Activated T-cell treated with anti-CD3 and anti-CD28 coated beads, Interleukin-2, amount 50 U/mL, for 24 hours (primary cell): Measurements from ENCODE around the gene RAET1E.
"Not testable (repeated sequence)": the region's sequence is repeated elsewhere in the genome, so short reads cannot be mapped to it uniquely, and the experiment has no call there.

ENCODE experiments used
- DNase-seq: peaks from one replicate; pipeline ENCODE4 v3.0.0-alpha.2; 2020
- H3K27ac Mint-ChIP-seq: 2 replicates; pipeline ENCODE4 v1.8.0; 2020; ENCODE audit warnings: mild to moderate bottlenecking, mixed read lengths
- H3K27me3 Mint-ChIP-seq: 2 replicates; pipeline ENCODE4 v1.8.0; 2020; ENCODE audit warnings: mixed read lengths
- H3K36me3 Mint-ChIP-seq: 2 replicates; pipeline ENCODE4 v1.8.0; 2020; ENCODE audit warnings: low read depth, mixed read lengths
- H3K4me1 Mint-ChIP-seq: 2 replicates; pipeline ENCODE4 v1.8.0; 2020; ENCODE audit warnings: low read depth, mixed read lengths
- H3K4me3 Mint-ChIP-seq: 2 replicates; pipeline ENCODE4 v1.8.0; 2020; ENCODE audit warnings: mild to moderate bottlenecking, moderate library complexity, mixed read lengths
- H3K9me3 Mint-ChIP-seq: 2 replicates; pipeline ENCODE4 v1.8.0; 2020; ENCODE audit warnings: mixed read lengths

RAET1E gene

DNA sequence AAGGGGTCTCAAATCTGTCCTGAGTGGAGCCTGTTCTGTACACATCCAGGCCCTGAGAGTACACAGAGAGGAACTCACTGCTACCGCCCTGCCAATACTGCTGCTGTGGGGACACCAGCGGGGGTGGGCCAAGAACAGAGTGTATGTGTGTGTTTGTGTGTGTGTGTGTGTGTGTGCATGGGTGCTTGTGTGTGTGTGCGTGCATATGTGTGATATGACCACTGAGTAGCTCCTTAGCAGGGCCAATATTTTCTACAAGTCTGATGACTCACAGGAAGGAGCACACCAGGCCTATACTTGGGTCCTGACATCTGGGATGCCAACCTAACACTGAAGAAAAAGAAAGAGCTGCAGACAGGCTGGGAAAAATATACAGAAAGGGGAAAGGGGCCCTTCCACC lies 1.4 kb downstream of the RAET1E start:
- Mint-ChIP-seq H3K27me3 (peaks cover 12% of the 10 kb centered on the region), H3K36me3 (no peaks in the 10 kb centered on the region), H3K4me3 (no peak overlapping the region), H3K4me1 (peaks cover 12% of the 10 kb centered on the region), H3K27ac (no peak overlapping the region), H3K9me3 (no peaks in the 10 kb centered on the region)
- no peak for DNase-seq

- Mint-ChIP-seq H3K27me3 (peaks cover 12% of the 10 kb centered on the region), H3K4me1 (peaks cover 12% of the 10 kb centered on the region), H3K27ac (no peak overlapping the region), H3K36me3 (no peaks in the 10 kb centered on the region), H3K4me3 (no peak overlapping the region), H3K9me3 (no peaks in the 10 kb centered on the region)
- DNase-seq: no peak
Observed at GRCh38 chr6:149895833-149896271, 2.1 kb downstream of the RAET1E start.

GRCh38 chr6:149895048-149895590 lies 2.8 kb downstream of the RAET1E start:
- Mint-ChIP-seq H3K9me3 (no peaks in the 10 kb centered on the region), H3K4me1 (peaks cover 12% of the 10 kb centered on the region), H3K36me3 (no peaks in the 10 kb centered on the region), H3K27ac (no peak overlapping the region), H3K4me3 (no peak overlapping the region), H3K27me3 (peaks cover 12% of the 10 kb centered on the region)
- DNase-seq: no peak

GRCh38 chr6:149891864-149892263 lies 6.0 kb downstream of the RAET1E start:
- not testable (repeated sequence) for H3K4me3 Mint-ChIP-seq, DNase-seq, H3K27ac Mint-ChIP-seq, H3K36me3 Mint-ChIP-seq, H3K9me3 Mint-ChIP-seq
- Mint-ChIP-seq H3K4me1 (peaks cover 12% of the 10 kb centered on the region), H3K27me3 (peaks cover 12% of the 10 kb centered on the region)

GRCh38 chr6:149891259-149891658 lies 6.7 kb downstream of the RAET1E start:
- DNase-seq: no peak
- H3K4me3 Mint-ChIP-seq: no peak overlapping the region
- H3K27ac Mint-ChIP-seq: no peak overlapping the region
- peaks cover 12% of the 10 kb centered on the region for H3K27me3 Mint-ChIP-seq
- H3K4me1 Mint-ChIP-seq: peaks cover 7% of the 10 kb centered on the region
- no peaks in the 10 kb centered on the region for H3K36me3 Mint-ChIP-seq
- H3K9me3 Mint-ChIP-seq: no peaks in the 10 kb centered on the region

GRCh38 chr6:149890629-149891045 lies 7.3 kb downstream of the RAET1E start:
- H3K4me3 Mint-ChIP-seq: no peak overlapping the region
- H3K36me3 Mint-ChIP-seq: no peaks in the 10 kb centered on the region
- peaks cover 12% of the 10 kb centered on the region for H3K27me3 Mint-ChIP-seq
- no peak for DNase-seq
- no peak overlapping the region for H3K27ac Mint-ChIP-seq
- peaks cover under 1% of the 10 kb centered on the region for H3K4me1 Mint-ChIP-seq
- no peaks in the 10 kb centered on the region for H3K9me3 Mint-ChIP-seq

GRCh38 chr6:149889326-149889725 lies 8.6 kb downstream of the RAET1E start:
- H3K27me3 Mint-ChIP-seq: peaks cover 11% of the 10 kb centered on the region
- no peak overlapping the region for H3K27ac Mint-ChIP-seq
- H3K4me1 Mint-ChIP-seq: no peaks in the 10 kb centered on the region

DNA sequence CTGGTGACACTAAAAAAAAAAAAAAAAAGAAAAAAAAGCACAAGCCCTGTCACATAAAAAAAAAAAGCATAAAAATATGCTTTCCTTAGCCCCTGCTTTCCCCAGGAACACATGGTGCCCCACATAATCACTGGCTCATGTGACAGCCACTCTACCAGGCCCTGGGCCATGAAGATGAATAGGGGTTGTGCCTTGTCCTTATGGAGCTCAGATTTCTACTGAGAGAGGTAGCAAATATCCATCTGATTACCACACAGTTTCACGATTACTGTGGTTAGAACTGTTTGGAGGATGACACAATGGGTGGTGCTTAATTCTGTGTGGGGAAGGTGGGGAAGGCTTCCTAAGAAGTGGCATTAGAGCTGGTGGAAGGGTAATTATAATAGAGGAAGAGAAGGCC lies 9.3 kb downstream of the RAET1E start:
- Mint-ChIP-seq H3K4me3 (no peak overlapping the region), H3K4me1 (no peaks in the 10 kb centered on the region), H3K27ac (no peak overlapping the region), H3K9me3 (no peaks in the 10 kb centered on the region), H3K27me3 (peaks cover 12% of the 10 kb centered on the region), H3K36me3 (no peaks in the 10 kb centered on the region)
- no peak for DNase-seq

More at GRCh38 chr6:149889326-149889725, 8.6 kb downstream of the RAET1E start:
- no peaks in the 10 kb centered on the region for H3K36me3 Mint-ChIP-seq
- no peak overlapping the region for H3K4me3 Mint-ChIP-seq
- DNase-seq: no peak
- H3K9me3 Mint-ChIP-seq: no peaks in the 10 kb centered on the region

DNA sequence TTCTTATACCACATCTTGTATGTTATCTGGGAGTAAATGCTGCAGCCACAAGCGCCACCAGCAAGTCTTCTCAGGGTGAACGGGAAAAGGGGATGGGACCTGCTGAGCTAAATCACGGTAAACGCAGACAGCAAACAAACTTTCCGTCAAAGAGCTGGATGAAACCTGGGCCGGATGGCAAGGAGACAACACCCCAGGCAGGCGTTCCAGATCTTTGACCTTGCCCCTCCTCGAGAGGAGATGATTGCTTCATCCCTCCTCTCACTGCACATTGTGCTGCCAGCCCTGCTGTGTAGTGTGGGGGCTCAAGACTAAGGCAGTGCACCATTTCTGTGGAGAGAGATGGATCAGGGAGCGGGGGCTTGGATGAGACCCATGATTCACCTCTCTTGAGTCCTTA lies 9.8 kb downstream of the RAET1E start:
- Mint-ChIP-seq H3K9me3 (no peaks in the 10 kb centered on the region), H3K4me3 (no peak overlapping the region), H3K27ac (no peak overlapping the region), H3K27me3 (peaks cover 10% of the 10 kb centered on the region), H3K36me3 (no peaks in the 10 kb centered on the region), H3K4me1 (no peaks in the 10 kb centered on the region)
- no peak for DNase-seq

DNA sequence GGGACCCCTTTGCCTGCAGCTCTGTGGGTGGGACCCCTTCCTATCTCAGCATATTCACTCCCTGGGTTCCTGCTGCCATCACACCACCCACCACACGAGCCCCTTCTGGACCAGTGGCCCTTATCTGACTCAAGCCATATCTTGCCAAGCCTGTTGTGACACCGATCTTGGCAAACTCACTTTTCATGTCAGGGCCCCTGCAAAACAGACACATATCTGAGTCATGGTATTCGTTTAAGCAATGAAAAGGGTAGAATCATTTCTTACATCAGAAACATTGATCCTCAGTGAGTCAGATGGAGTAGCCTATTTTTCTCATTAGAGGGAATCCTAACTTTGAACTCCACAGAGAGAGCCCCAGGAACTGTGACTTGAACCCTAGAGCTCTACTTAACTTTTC lies 10.6 kb downstream of the RAET1E start:
- Mint-ChIP-seq H3K4me3 (no peak overlapping the region), H3K27me3 (peaks cover 10% of the 10 kb centered on the region), H3K9me3 (no peaks in the 10 kb centered on the region), H3K36me3 (no peaks in the 10 kb centered on the region), H3K27ac (no peak overlapping the region), H3K4me1 (no peaks in the 10 kb centered on the region)
- no peak for DNase-seq

GRCh38 chr6:149885888-149886287 lies 12.0 kb downstream of the RAET1E start:
- no peak overlapping the region for H3K4me3 Mint-ChIP-seq
- DNase-seq: no peak
- no peaks in the 10 kb centered on the region for H3K4me1 Mint-ChIP-seq

DNA sequence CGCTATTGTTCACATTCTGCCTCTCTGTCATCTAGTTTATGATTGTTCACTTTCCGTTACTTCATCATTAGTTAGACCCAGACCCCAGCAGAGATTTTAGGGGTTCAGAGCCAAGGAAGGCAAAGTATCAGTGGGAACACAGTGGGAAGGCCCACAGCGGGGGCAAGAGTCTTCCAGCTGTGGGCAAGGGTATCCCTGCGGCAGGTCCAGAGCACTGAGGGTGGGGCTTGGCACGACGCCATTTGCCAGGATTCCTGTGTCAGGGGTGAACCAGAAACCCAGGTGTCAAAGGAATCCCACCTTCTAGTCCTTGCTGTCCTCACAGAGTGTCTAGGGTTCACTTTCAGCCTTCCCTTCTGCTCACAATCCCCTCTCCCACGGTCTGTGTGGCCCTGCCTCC lies 13.3 kb downstream of the RAET1E start:
- H3K9me3 Mint-ChIP-seq: no peaks in the 10 kb centered on the region
- DNase-seq: no peak
- no peaks in the 10 kb centered on the region for H3K4me1 Mint-ChIP-seq
- no peak overlapping the region for H3K4me3 Mint-ChIP-seq
- no peaks in the 10 kb centered on the region for H3K36me3 Mint-ChIP-seq
- H3K27me3 Mint-ChIP-seq: peaks cover 11% of the 10 kb centered on the region
- H3K27ac Mint-ChIP-seq: no peak overlapping the region

More at GRCh38 chr6:149885888-149886287, 12.0 kb downstream of the RAET1E start:
- Mint-ChIP-seq H3K36me3 (no peaks in the 10 kb centered on the region), H3K27me3 (peaks cover 11% of the 10 kb centered on the region), H3K9me3 (no peaks in the 10 kb centered on the region), H3K27ac (no peak overlapping the region)

DNA sequence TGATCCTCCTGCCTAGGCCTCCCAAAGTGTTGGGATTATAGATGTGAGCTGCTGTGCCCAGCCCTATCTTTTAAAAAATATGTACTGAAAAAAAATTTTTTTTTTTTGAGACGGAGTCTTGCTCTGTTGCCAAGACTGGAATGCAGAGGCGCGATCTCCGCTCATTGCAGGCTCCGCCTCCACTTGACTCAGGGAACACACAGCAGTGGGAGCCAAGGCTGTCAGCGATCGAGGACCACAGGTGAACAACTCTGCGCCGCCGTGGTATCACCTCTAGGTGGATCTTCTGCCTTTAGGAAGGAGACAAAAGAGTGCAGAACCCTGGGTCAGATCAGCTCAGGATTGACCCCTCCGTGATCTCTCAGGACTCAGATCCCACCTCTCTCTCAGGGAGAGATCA lies 13.7 kb downstream of the RAET1E start:
- Mint-ChIP-seq H3K27me3 (peaks cover 11% of the 10 kb centered on the region), H3K36me3 (no peaks in the 10 kb centered on the region), H3K4me3 (no peak overlapping the region), H3K4me1 (no peaks in the 10 kb centered on the region), H3K9me3 (no peaks in the 10 kb centered on the region), H3K27ac (no peak overlapping the region)
- no peak for DNase-seq

- Mint-ChIP-seq H3K9me3 (no peaks in the 10 kb centered on the region), H3K4me1 (no peaks in the 10 kb centered on the region), H3K36me3 (no peaks in the 10 kb centered on the region), H3K27ac (no peak overlapping the region), H3K27me3 (peaks cover 31% of the 10 kb centered on the region), H3K4me3 (no peak overlapping the region)
- no peak for DNase-seq
Observed at GRCh38 chr6:149881860-149882259, 16.1 kb downstream of the RAET1E start.

DNA sequence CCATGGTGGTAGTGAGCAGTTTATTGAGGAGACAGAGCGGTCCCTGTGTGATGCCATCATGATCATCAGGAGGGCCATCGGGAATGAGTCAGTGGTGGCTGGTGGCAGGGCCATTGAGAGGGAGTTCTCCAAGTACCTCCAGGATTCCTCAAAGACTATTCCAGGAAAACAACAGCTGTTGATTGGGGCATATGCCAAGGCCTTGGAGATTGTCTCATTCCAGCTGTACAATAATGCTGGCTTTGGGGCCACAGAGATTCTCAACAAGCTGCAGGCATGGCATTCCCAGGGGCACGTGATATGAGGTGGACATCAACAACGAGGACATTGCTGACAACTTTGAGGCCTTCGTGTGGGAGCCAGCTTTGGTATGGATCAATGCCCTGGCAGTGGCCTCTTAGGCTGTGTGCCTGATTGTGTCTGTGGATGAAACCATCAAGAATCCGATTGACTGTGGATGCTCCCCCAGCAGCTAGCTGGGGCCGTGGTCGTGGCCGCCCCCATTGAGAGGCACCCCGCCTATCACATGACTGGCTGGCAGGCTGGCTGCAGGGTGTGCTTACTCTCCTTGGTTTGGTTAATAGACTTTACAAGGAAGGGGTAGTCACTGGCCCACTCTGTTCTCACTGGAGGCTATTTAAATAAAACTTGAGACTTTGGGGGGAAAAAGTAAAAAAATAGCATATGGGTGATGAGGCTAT lies 16.7 kb downstream of the RAET1E start:
- DNase-seq: no peak
- Mint-ChIP-seq H3K27me3 (peaks cover 35% of the 10 kb centered on the region), H3K4me1 (no peaks in the 10 kb centered on the region), H3K36me3 (no peaks in the 10 kb centered on the region), H3K4me3 (no peak overlapping the region), H3K27ac (no peak overlapping the region), H3K9me3 (no peaks in the 10 kb centered on the region)
